GM12801 (cell line): ENCODE measurements around the gene TMC3.

Experiments used
- CTCF ChIP-seq: IDR thresholded peaks from one replicate; pipeline ENCODE4 v1.5.1; 2011; ENCODE audit warnings: control low read depth; ENCODE audit not compliant: insufficient read length; ENCODE audit errors: extremely low read depth

The TMC3 gene

GRCh38 chr15:81316267-81316666 lies 57.7 kb downstream of the TMC3 start:
- no peak for TF ChIP-seq CTCF

GRCh38 chr15:81315452-81316175 lies 58.4 kb downstream of the TMC3 start:
- TF ChIP-seq CTCF: no peak

- TF ChIP-seq CTCF: no peak
Measured at GRCh38 chr15:81314378-81314777, 59.6 kb downstream of the TMC3 start.

GRCh38 chr15:81313686-81314085 lies 60.3 kb downstream of the TMC3 start:
- TF ChIP-seq CTCF: no peak

- TF ChIP-seq CTCF: no peak
Measured at GRCh38 chr15:81312790-81313543, 61.0 kb downstream of the TMC3 start.

GRCh38 chr15:81311752-81312464 lies 62.1 kb downstream of the TMC3 start:
- TF ChIP-seq CTCF: no peak

- no peak for TF ChIP-seq CTCF
Measured at GRCh38 chr15:81310480-81310879, 63.5 kb downstream of the TMC3 start.
